Esophagus muscularis mucosa (tissue), 3 donors: ENCODE results near the gene NOX4.

ENCODE experiments used
- EP300 ChIP-seq: sonication (generic); formaldehyde crosslinking; IDR thresholded peaks from one replicate; pipeline ENCODE4 v1.6.1; 2017; ENCODE audit warnings: antibody characterized with exemption
- TF ChIP-seq, protein P1 (sequence below), 3 experiments: fragments of 200-600 bp in 2 of 3; fragments of 450-650 bp in 1 of 3; sonication (generic) in 2 of 3; IDR thresholded peaks; one replicate each; pipeline ENCODE4 v1.5.1; 2017 to 2019; ENCODE audit warnings: antibody characterized with exemption in 3 of 3, mild to moderate bottlenecking in 2 of 3, moderate library complexity in 1 of 3

- TF ChIP-seq, protein P1, sequence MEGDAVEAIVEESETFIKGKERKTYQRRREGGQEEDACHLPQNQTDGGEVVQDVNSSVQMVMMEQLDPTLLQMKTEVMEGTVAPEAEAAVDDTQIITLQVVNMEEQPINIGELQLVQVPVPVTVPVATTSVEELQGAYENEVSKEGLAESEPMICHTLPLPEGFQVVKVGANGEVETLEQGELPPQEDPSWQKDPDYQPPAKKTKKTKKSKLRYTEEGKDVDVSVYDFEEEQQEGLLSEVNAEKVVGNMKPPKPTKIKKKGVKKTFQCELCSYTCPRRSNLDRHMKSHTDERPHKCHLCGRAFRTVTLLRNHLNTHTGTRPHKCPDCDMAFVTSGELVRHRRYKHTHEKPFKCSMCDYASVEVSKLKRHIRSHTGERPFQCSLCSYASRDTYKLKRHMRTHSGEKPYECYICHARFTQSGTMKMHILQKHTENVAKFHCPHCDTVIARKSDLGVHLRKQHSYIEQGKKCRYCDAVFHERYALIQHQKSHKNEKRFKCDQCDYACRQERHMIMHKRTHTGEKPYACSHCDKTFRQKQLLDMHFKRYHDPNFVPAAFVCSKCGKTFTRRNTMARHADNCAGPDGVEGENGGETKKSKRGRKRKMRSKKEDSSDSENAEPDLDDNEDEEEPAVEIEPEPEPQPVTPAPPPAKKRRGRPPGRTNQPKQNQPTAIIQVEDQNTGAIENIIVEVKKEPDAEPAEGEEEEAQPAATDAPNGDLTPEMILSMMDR (IDR thresholded peaks at IDR 0.05) = no peak
- no peak for TF ChIP-seq EP300
Measured at GRCh38 chr11:89355646-89356045, 135.5 kb downstream of the NOX4 start.
